Liver (tissue), 3 donors: Measurements from ENCODE around the gene MVP.
"Not testable (repeated sequence)": the region's sequence is repeated elsewhere in the genome, so short reads cannot be mapped to it uniquely, and the experiment has no call there.

Source experiments
- CTCF ChIP-seq: fragments of 150-350 bp; IDR thresholded peaks from 2 replicates; pipeline ENCODE4 v1.5.1; 2017; ENCODE audit warnings: improper control_type of control experiment, low read depth, low read length; ENCODE audit not compliant: missing input control
- EGR1 ChIP-seq, 2 donors: IDR thresholded peaks; 2 replicates each; pipeline ENCODE4 v1.6.1; 2016 to 2018; ENCODE audit warnings: antibody characterized with exemption in 2 of 2, low read depth in 2 of 2
- FOXA1 ChIP-seq: IDR thresholded peaks from 2 replicates; pipeline ENCODE4 v1.6.1; 2016; ENCODE audit warnings: antibody characterized with exemption
- GABPA ChIP-seq, 2 donors: IDR thresholded peaks in 1 of 2; conservative IDR thresholded peaks in 1 of 2; 2 replicates each; pipeline ENCODE4 v1.6.1; 2016; ENCODE audit warnings: antibody characterized with exemption in 2 of 2, mild to moderate bottlenecking in 1 of 2, moderate library complexity in 1 of 2
- JUND ChIP-seq, 2 donors: IDR thresholded peaks; 2 replicates each; pipeline ENCODE4 v1.6.1; 2016; ENCODE audit warnings: antibody characterized with exemption in 2 of 2
- REST ChIP-seq: IDR thresholded peaks from 2 replicates; pipeline ENCODE4 v1.6.1; 2016; ENCODE audit warnings: antibody characterized with exemption, mild to moderate bottlenecking
- RXRA ChIP-seq, 2 donors: IDR thresholded peaks; 2 replicates each; pipeline ENCODE4 v1.6.1; 2017 to 2018; ENCODE audit warnings: antibody characterized with exemption in 2 of 2, mild to moderate bottlenecking in 1 of 2
- SP1 ChIP-seq: IDR thresholded peaks from 2 replicates; pipeline ENCODE4 v1.6.1; 2018; ENCODE audit warnings: antibody characterized with exemption, mild to moderate bottlenecking
- TAF1 ChIP-seq: conservative IDR thresholded peaks from 2 replicates; pipeline ENCODE4 v1.6.1; 2016; ENCODE audit warnings: antibody characterized with exemption, mild to moderate bottlenecking
- YY1 ChIP-seq: IDR thresholded peaks from 2 replicates; pipeline ENCODE4 v1.6.1; 2016; ENCODE audit warnings: antibody characterized with exemption, mild to moderate bottlenecking
- ZBTB33 ChIP-seq: IDR thresholded peaks from 2 replicates; pipeline ENCODE4 v1.6.1; 2016; ENCODE audit warnings: antibody characterized with exemption
- TF ChIP-seq, protein P1 (sequence below): IDR thresholded peaks from 2 replicates; pipeline ENCODE4 v1.6.1; 2016; ENCODE audit warnings: antibody characterized with exemption
- TF ChIP-seq, protein P2 (sequence below): IDR thresholded peaks from 2 replicates; pipeline ENCODE4 v1.6.1; 2016; ENCODE audit warnings: antibody characterized with exemption
- donor health status: healthy.
- donor health status: healthy.

DNA sequence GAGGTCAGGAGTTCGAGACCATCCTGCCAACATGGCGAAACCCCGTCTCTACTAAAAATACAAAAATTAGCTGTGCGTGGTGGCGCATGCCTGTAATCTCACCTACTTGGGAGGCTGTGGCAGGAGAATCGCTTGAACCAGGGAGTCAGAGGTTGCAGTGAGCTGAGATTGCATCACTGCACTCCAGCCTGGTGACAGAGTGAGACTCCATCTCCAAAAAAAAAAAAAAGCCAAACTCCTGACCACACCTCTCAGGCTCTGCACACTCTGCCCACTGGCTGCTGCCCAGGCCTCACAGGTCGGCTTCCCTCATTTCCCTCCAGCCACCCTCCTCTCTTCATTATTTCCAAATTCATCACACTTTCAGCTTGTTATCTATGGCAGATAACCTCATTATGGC is 47.9 kb upstream of the MVP start:
- TF ChIP-seq YY1 (peak; percentile 19), RXRA (IDR thresholded peaks at IDR 0.05) (peak; percentile 27 to 54)
- TF ChIP-seq CTCF; TAF1; SP1; JUND (IDR thresholded peaks at IDR 0.05); FOXA1; ZBTB33; GABPA (IDR thresholded peaks at IDR 0.05 in 1 of 2, conservative IDR thresholded peaks at IDR 0.05 in 1 of 2); EGR1 (IDR thresholded peaks at IDR 0.05; ENCODE audit: low read depth in 2 of 2); REST: not testable (repeated sequence)
- TF ChIP-seq, protein P1, sequence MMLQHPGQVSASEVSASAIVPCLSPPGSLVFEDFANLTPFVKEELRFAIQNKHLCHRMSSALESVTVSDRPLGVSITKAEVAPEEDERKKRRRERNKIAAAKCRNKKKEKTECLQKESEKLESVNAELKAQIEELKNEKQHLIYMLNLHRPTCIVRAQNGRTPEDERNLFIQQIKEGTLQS: peak; percentile 77
- TF ChIP-seq, protein P2, sequence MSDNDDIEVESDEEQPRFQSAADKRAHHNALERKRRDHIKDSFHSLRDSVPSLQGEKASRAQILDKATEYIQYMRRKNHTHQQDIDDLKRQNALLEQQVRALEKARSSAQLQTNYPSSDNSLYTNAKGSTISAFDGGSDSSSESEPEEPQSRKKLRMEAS: not testable (repeated sequence)
